MM.1S (cell line): ENCODE data around the gene SIL1.

Source experiments
- DNase-seq: peaks from one replicate; pipeline ENCODE4 v3.0.0-alpha.2; 2015
- H2AFZ ChIP-seq: fragments of 300-600 bp; sonication (generic); 2 replicates; pipeline ENCODE4 v1.6.0; 2016; ENCODE audit warnings: antibody characterized with exemption, low read length
- H3F3A ChIP-seq: fragments of 300-600 bp; sonication (generic); 2 replicates; pipeline ENCODE4 v1.6.1; 2016; ENCODE audit warnings: mild to moderate bottlenecking, antibody characterized with exemption, low read length, moderate library complexity, mixed read lengths; ENCODE audit not compliant: insufficient read depth
- H3K27ac ChIP-seq: fragments of 300-600 bp; sonication (generic); 2 replicates; pipeline ENCODE4 v1.5.1; 2016; ENCODE audit warnings: mild to moderate bottlenecking, low read length
- H3K27me3 ChIP-seq: fragments of 300-600 bp; sonication (generic); replicated peaks from 2 replicates; pipeline ENCODE4 v1.6.0; 2016; ENCODE audit warnings: low read length; ENCODE audit not compliant: insufficient read depth
- H3K36me3 ChIP-seq: fragments of 300-600 bp; sonication (generic); replicated peaks from 2 replicates; pipeline ENCODE4 v1.6.1; 2016; ENCODE audit warnings: mild to moderate bottlenecking, low read length, mixed read lengths; ENCODE audit not compliant: insufficient read depth
- H3K4me1 ChIP-seq: fragments of 300-600 bp; sonication (generic); 2 replicates; pipeline ENCODE4 v1.6.1; 2016; ENCODE audit warnings: low read length, mixed read lengths
- H3K4me2 ChIP-seq: fragments of 300-600 bp; sonication (generic); 2 replicates; pipeline ENCODE4 v1.6.0; 2016; ENCODE audit warnings: low read depth, low read length
- H3K4me3 ChIP-seq: fragments of 300-600 bp; sonication (generic); 2 replicates; pipeline ENCODE4 v1.5.1; 2016; ENCODE audit warnings: low read length, mixed read lengths
- H3K79me2 ChIP-seq: fragments of 300-600 bp; sonication (generic); 2 replicates; pipeline ENCODE4 v1.6.1; 2016; ENCODE audit warnings: mixed run types, low read length, mixed read lengths
- H3K9ac ChIP-seq: fragments of 300-600 bp; sonication (generic); 2 replicates; pipeline ENCODE4 v1.6.1; 2016; ENCODE audit warnings: low read length, mixed read lengths
- H3K9me2 ChIP-seq: fragments of 300-600 bp; sonication (generic); replicated peaks from 2 replicates; pipeline ENCODE4 v1.6.1; 2016; ENCODE audit warnings: mild to moderate bottlenecking, low read length, mixed read lengths; ENCODE audit not compliant: insufficient read depth
- H3K9me3 ChIP-seq: fragments of 300-600 bp; sonication (generic); replicated peaks from 2 replicates; pipeline ENCODE4 v1.6.1; 2016; ENCODE audit warnings: mild to moderate bottlenecking, low read length, mixed read lengths; ENCODE audit not compliant: insufficient read depth
- H4K20me1 ChIP-seq: fragments of 300-600 bp; sonication (generic); 2 replicates; pipeline ENCODE4 v1.6.1; 2016; ENCODE audit warnings: mild to moderate bottlenecking, low read length, moderate library complexity, mixed read lengths; ENCODE audit not compliant: insufficient read depth
- CTCF ChIP-seq: fragments of 300-600 bp; sonication (generic); IDR thresholded peaks from 2 replicates; pipeline ENCODE4 v1.5.1; 2016; ENCODE audit warnings: antibody characterized with exemption, low read length, mixed read lengths
- EZH2 ChIP-seq: fragments of 300-600 bp; sonication (generic); optimal IDR thresholded peaks from 2 replicates; pipeline ENCODE3; 2017; ENCODE audit warnings: low read depth, mild to moderate bottlenecking, antibody characterized with exemption, low read length, mixed read lengths
- EZH2phosphoT487 ChIP-seq: fragments of 300-600 bp; sonication (generic); IDR thresholded peaks from 2 replicates; pipeline ENCODE4 v1.6.1; 2018; ENCODE audit warnings: antibody characterized with exemption, low read length

SIL1 gene

GRCh38 chr5:138942066-138942465, 256.1 kb downstream of the SIL1 start:
- Histone ChIP-seq H2AFZ (no peak overlapping the region), H3K9ac (no peak overlapping the region), H4K20me1 (no peaks in the 10 kb centered on the region), H3K9me2 (no peaks in the 10 kb centered on the region; the same call in 1 of the 2 replicates), H3K4me1 (peaks cover 4% of the 10 kb centered on the region; the same call in 1 of the 2 replicates), H3K9me3 (no peaks in the 10 kb centered on the region), H3K36me3 (no peaks in the 10 kb centered on the region), H3K27ac (no peak overlapping the region), H3K4me2 (no peak overlapping the region), H3K27me3 (no peaks in the 10 kb centered on the region), H3K4me3 (no peak overlapping the region), H3K79me2 (no peaks in the 10 kb centered on the region), H3F3A (no peaks in the 10 kb centered on the region)
- DNase-seq: no peak
- TF ChIP-seq EZH2phosphoT487 (no peak), CTCF (no peak), EZH2 (no peak)

- TF ChIP-seq EZH2 (no peak), EZH2phosphoT487 (no peak), CTCF (no peak)
- Histone ChIP-seq H3F3A (no peaks in the 10 kb centered on the region), H3K4me1 (peaks cover 4% of the 10 kb centered on the region; the same call in 1 of the 2 replicates), H3K36me3 (no peaks in the 10 kb centered on the region; the same call in 1 of the 2 replicates), H3K4me2 (no peak overlapping the region), H4K20me1 (no peaks in the 10 kb centered on the region), H3K27me3 (no peaks in the 10 kb centered on the region), H3K4me3 (no peak overlapping the region), H3K79me2 (no peaks in the 10 kb centered on the region), H3K9ac (no peak overlapping the region), H3K9me3 (no peaks in the 10 kb centered on the region), H3K27ac (no peak overlapping the region), H3K9me2 (no peaks in the 10 kb centered on the region; the same call in 1 of the 2 replicates), H2AFZ (no peak overlapping the region)
- DNase-seq: no peak
Measured at GRCh38 chr5:138938526-138938925, 259.6 kb downstream of the SIL1 start.

- Histone ChIP-seq H4K20me1 (no peaks in the 10 kb centered on the region), H3K4me3 (no peak overlapping the region), H3K27me3 (no peaks in the 10 kb centered on the region), H3F3A (no peaks in the 10 kb centered on the region), H3K79me2 (no peaks in the 10 kb centered on the region), H3K4me2 (no peak overlapping the region), H3K9ac (no peak overlapping the region), H3K27ac (no peak overlapping the region), H2AFZ (no peak overlapping the region), H3K9me2 (no peaks in the 10 kb centered on the region; the same call in 1 of the 2 replicates), H3K9me3 (no peaks in the 10 kb centered on the region), H3K36me3 (no peaks in the 10 kb centered on the region; the same call in none of the 2 replicates), H3K4me1 (peaks cover 4% of the 10 kb centered on the region; the same call in 1 of the 2 replicates)
- DNase-seq: no peak
- TF ChIP-seq CTCF (no peak), EZH2 (no peak), EZH2phosphoT487 (no peak)
Measured at GRCh38 chr5:138937392-138938387, 260.5 kb downstream of the SIL1 start.
